ENCODE measurements around the gene IFT52.
A peak's percentile ranks its signal among the peaks of the same experiment; 100 is the strongest.
"Not testable (repeated sequence)": the region's sequence is repeated elsewhere in the genome, so short reads cannot be mapped to it uniquely, and the experiment has no call there.

Gene IFT52

GRCh38 chr20:43579861-43580793 is 10.6 kb upstream of the IFT52 start:
- TF ChIP-seq POLR2A (IDR thresholded peaks at IDR 0.05; ENCODE audit: low read depth, low read length) = no peak
- FAIRE-seq (no peak), DNase-seq (ENCODE audit: insufficient read length, low spot score) (no peak)

- no peak for FAIRE-seq
- TF ChIP-seq POLR2A (IDR thresholded peaks at IDR 0.05; ENCODE audit: low read depth, low read length) = no peak
These were observed 7.4 kb upstream of the IFT52 start for GRCh38 chr20:43583133-43583864.

DNA sequence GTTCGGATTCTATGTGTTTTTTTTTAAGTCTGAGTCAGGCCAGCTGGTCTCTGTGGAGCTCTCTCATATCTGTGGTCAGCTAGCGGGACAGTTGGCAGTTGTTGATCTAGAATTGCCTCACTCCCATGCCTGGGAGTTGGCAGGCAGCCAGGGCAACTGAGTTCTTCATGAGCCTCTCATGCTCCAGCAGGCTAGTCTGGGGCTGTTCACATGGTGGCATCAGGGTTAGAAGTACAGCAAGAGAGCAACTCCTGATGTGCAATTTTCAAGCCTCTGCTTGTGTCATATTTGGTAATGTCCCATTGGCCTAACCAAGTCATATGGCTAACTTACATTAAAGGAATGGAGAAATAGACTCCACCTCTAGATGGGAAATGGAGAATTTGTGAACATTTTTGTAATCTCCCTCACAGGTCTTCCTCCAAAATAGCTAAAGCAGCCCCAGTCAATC is 6.7 kb upstream of the IFT52 start:
- FAIRE-seq (no peak), DNase-seq (ENCODE audit: insufficient read length, low spot score) (peak; percentile 23)
- no peak for TF ChIP-seq POLR2A (IDR thresholded peaks at IDR 0.05; ENCODE audit: low read depth, low read length)

More at GRCh38 chr20:43583133-43583864, 7.4 kb upstream of the IFT52 start:
- no peak for DNase-seq (ENCODE audit: insufficient read length, low spot score)

- no peak for DNase-seq (ENCODE audit: insufficient read length, low spot score)
- no peak for TF ChIP-seq POLR2A (IDR thresholded peaks at IDR 0.05; ENCODE audit: low read depth, low read length)
- FAIRE-seq = no peak
These were observed 6.1 kb upstream of the IFT52 start for GRCh38 chr20:43584448-43585136.

GRCh38 chr20:43586641-43587040 is 4.1 kb upstream of the IFT52 start:
- DNase-seq (ENCODE audit: insufficient read length, low spot score) = no peak
- TF ChIP-seq POLR2A (IDR thresholded peaks at IDR 0.05; ENCODE audit: low read depth, low read length) = no peak
- FAIRE-seq = no peak

GRCh38 chr20:43588526-43588925 is 2.2 kb upstream of the IFT52 start:
- FAIRE-seq; DNase-seq (ENCODE audit: insufficient read length, low spot score): not testable (repeated sequence)

GRCh38 chr20:43590036-43590391 is 723 bp upstream of the IFT52 start:
- DNase-seq (ENCODE audit: insufficient read length, low spot score) = no peak
- no peak for TF ChIP-seq POLR2A (IDR thresholded peaks at IDR 0.05; ENCODE audit: low read depth, low read length)

GRCh38 chr20:43601960-43602359 is 11.2 kb downstream of the IFT52 start:
- DNase-seq (ENCODE audit: insufficient read length, low spot score); FAIRE-seq: not testable (repeated sequence)

More at GRCh38 chr20:43590036-43590391, 723 bp upstream of the IFT52 start:
- no peak for FAIRE-seq

DNA sequence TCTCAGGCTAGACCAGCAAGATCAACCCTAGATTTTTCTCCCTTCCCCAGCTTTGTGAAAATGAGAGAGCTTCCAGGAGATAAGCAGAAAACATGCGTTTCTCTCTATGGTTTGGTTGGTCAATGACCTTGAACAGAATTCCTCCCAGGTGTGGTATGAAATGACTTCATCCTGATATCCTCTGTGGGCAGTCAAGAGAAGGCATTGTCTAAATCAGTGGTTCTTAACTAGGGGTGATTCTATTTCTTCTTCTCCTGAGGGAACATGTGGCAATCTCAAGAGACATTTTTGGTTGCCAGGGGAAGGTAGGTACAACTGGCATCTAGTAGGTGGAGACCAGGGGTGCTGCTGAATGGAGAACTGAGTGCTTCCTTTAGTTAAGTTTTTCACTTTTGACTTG is 12.4 kb downstream of the IFT52 start:
- FAIRE-seq (no peak), DNase-seq (ENCODE audit: insufficient read length, low spot score) (no peak)
- no peak for TF ChIP-seq POLR2A (IDR thresholded peaks at IDR 0.05; ENCODE audit: low read depth, low read length)

DNA sequence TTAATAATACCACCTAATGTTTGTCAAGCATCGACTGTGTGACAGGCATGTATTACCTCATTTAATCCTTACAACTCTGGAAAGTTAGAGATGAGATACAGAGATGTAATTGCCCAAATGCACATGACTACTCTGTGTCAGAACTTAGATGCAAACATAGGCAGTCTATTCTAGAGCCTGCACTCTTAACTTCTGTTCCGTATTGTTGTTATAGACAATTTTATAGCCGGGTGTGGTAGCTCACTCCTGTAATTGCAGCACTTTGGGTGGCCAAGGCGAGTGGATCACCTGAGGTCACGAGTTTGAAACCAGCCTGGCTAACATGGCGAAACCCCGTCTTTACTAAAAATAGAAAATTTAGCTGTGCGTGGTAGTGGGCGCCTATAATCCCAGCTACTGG is 15.0 kb downstream of the IFT52 start:
- DNase-seq (ENCODE audit: insufficient read length, low spot score) (no peak), FAIRE-seq (no peak)
- no peak for TF ChIP-seq POLR2A (IDR thresholded peaks at IDR 0.05; ENCODE audit: low read depth, low read length)

- DNase-seq (ENCODE audit: insufficient read length, low spot score); FAIRE-seq: not testable (repeated sequence)
These were observed 16.5 kb downstream of the IFT52 start for GRCh38 chr20:43607278-43607677.

GRCh38 chr20:43631598-43631997 is 40.9 kb downstream of the IFT52 start:
- no peak for FAIRE-seq

DNA sequence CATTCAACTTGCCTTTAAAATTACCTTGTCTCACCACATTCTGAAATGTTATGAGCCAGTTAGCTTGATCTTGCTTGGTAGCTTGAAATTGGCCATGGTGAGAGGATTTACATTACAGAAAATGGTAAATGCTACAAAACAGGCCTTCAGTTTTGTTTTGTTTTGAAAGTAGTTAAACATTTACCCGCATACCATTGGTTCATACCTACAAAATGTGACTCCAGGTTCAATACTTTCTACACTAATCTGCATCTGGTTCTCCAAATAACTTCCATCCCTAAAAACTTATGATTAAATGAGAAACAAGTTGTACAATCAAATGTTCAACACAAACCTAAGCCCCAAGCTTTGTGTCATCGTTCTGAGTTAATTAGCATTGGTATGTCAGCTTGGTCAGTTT is 45.7 kb downstream of the IFT52 start:
- TF ChIP-seq POLR2A (IDR thresholded peaks at IDR 0.05; ENCODE audit: low read depth, low read length) = no peak
- DNase-seq (ENCODE audit: insufficient read length, low spot score) (no peak), FAIRE-seq (no peak)

More at GRCh38 chr20:43631598-43631997, 40.9 kb downstream of the IFT52 start:
- no peak for TF ChIP-seq POLR2A (IDR thresholded peaks at IDR 0.05; ENCODE audit: low read depth, low read length)
- no peak for DNase-seq (ENCODE audit: insufficient read length, low spot score)

DNA sequence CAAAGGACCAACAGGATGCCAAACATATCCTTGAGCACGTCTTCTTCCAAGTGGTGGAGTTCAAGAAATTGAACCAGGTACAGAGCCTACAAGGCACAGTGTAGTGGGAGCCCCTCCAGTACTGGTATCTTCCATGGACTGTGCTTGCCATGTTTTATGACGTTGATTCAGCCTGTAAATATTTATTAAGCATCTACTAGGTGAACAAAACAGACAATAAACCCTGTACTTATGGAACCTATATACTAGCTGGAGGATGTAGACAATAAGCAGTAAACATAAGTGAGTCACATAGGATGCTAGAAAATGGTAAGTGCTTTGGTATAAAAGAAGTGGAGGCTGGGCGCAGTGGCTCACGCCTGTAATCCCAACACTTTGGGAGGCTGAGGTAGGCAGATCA is 51.8 kb downstream of the IFT52 start:
- no peak for DNase-seq (ENCODE audit: insufficient read length, low spot score)
- TF ChIP-seq POLR2A (IDR thresholded peaks at IDR 0.05; ENCODE audit: low read depth, low read length) = no peak
- no peak for FAIRE-seq

Data from H54 (cell line).